ENCODE data around the gene MCC.
A peak's percentile ranks its signal among the peaks of the same experiment; 100 is the strongest.

MCC gene
- total RNA-seq, result 9.4 to 15.6 reads per million in 2 donors

- peak; percentile 25 for DNase-seq
Observed at GRCh38 chr5:113487781-113488644, at the start of gene MCC. Gene MCC, minus strand, starts transcription at chr5:113488453.

DNA sequence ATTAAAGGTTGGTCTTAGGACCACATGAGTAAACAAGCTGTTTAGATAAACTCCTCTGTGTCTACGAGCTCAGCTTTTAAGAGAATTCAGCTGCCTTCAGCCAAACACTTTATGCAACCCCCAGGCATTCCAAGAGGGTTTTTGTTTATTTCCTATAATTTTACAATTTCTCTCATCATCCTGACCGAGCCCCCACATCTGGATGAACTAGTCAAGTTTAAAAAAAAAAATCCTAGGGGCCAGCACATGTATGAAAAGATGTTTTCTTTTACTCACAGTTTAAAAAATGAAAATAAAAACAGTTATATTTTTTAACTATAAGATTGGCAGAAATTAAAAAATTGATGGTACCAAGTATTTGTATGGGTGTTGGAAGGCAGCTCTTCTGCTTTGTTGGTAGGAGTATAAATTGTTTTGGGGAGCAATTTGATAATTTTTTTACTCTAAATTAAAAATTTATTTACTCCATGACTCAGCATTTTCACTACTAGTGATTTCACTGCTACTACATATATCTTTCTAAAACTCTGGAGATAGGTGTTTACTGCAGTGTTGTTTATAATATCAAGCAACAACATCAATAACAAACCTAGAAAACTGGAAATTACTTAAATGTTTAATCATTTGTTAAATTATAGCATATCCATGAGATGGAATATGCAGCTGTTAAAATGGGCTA is 43.4 kb upstream of the MCC start:
- DNase-seq, result no peak

DNA sequence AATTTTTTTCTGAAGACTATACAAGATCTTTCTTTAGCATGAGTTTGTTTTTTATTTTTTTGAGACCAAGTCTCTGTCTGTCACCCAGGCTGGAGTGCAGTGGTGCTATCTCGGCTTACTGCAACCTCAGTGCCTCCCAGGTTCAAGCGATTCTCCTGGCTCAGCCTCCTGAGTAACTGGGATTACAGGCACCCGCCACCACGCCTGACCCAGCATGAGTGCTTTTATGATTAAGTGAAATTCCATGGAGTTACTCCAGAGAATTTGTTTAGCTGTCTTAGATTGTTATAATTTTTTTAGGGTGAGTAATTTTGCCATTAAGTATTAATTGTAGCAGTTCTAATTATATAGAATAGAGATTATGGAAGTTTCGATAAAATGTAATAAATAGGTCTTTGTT is 39.5 kb upstream of the MCC start:
- no peak for DNase-seq

GRCh38 chr5:113526421-113526820 is 38.2 kb upstream of the MCC start:
- no peak for DNase-seq

DNA sequence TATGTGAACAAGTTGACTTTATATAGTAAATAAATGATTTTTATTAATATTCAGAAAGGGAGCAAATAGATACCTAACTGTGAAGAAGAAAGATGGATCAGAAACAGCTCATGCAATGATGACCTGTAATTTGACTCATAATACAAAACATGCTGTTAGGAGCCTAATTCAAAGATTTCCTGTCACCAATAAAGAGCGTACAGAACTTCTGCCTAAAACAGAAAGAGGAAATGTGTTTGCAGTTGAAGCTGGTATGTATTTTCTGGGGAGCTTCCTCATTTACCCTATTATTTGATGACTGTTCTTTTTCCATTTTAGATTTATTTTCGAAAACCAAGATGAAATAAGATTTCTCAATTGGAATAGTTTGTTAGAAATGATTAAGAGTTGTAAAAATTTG is 36.7 kb upstream of the MCC start:
- DNase-seq, result no peak

GRCh38 chr5:113523168-113523567 is 34.9 kb upstream of the MCC start:
- DNase-seq, result no peak

GRCh38 chr5:113520899-113521298 is 32.6 kb upstream of the MCC start:
- no peak for DNase-seq

- no peak for DNase-seq
Observed at GRCh38 chr5:113520429-113520828, 32.2 kb upstream of the MCC start.

DNA sequence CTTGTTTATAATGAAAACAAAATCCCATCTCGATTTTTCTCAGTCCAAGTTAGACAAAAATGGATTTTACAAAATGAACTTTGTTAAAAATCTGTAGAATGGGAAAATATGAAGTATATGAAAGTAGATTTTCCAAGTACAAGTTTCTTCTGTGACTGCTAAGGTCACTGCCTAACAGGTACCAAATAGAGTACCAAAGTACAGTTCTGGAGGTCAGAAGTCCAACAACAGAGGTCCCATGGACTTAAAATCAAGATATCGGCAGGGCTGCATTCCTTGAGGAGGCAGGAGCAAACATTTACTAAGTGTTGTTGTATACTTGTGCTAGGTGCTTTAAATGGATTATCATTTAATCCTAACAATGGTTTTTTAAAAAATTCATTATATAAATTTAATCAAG is 31.2 kb upstream of the MCC start:
- DNase-seq, result no peak

- DNase-seq, result no peak
Observed at GRCh38 chr5:113518884-113519283, 30.6 kb upstream of the MCC start.

- DNase-seq, result no peak
Observed at GRCh38 chr5:113514289-113514635, 26.0 kb upstream of the MCC start.

- DNase-seq, result peak; percentile 80
Observed at GRCh38 chr5:113513384-113514288, 25.4 kb upstream of the MCC start, which contains the start of gene YTHDC2. Gene YTHDC2, plus strand, starts transcription at chr5:113513694. Its CDS starts 202 bp downstream, at chr5:113513896.

- DNase-seq, result no peak
Observed at GRCh38 chr5:113512341-113512740, 24.1 kb upstream of the MCC start.

- no peak for DNase-seq
Observed at GRCh38 chr5:113510836-113511451, 22.7 kb upstream of the MCC start.

GRCh38 chr5:113508756-113509155 is 20.5 kb upstream of the MCC start:
- DNase-seq, result no peak

DNA sequence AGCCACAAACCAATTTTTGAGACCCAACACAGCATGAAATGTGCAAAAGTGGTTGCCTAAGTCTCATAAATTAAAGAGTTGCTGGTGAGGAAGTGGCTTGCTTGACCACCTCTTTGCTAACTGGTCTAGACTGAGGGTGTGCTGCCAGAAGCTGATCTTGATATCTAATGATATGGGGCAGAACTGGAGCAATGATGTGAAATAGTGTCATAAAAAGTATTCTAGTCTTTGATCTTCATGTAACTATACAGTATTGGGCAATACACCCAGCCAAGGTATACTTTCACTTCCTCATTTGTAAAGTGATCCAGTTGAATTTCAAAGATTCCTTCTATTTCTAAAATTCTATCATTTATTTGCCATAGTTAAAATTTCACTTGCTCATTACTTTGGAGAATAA is 19.3 kb upstream of the MCC start:
- DNase-seq, result no peak

DNA sequence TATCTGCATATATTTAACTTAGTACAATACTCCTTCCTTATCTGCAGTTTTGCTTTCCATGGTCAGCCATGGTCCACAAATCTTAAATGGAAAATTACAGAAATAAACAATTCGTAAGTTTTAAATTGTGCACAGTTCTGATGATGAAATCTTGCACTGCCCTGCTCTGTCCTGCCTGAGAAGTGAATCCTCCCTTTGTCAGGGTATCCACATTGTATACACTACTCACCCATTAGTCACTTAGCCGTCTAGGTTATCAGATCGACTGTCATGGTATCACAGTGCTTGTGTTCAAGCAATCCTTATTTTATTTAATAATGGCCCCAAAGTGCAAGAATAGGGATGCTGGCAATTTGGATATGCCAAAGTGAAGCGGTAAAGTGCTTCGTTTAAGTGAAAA is 16.9 kb upstream of the MCC start:
- no peak for DNase-seq

DNA sequence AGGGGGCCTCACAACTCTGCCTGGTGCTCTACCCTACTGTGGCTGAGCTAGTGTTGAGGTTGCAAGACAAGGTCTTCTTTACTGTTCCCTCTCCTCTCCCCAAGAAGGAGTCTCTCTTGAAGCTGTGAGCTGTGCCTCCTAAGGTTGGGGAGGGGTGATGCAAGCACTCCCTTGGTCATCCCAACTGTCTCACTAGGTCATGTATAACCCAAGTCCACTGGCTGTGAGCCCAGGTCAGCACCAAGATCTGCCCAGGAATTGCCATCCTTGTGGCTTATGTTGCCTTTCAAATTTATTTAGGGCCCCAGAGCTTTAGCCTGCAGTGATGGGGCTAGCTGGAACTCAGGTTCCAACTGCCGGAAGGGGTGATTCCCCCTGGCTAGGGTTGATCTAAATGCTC is 14.9 kb upstream of the MCC start:
- no peak for DNase-seq

GRCh38 chr5:113502073-113502472 is 13.8 kb upstream of the MCC start:
- DNase-seq, result no peak

DNA sequence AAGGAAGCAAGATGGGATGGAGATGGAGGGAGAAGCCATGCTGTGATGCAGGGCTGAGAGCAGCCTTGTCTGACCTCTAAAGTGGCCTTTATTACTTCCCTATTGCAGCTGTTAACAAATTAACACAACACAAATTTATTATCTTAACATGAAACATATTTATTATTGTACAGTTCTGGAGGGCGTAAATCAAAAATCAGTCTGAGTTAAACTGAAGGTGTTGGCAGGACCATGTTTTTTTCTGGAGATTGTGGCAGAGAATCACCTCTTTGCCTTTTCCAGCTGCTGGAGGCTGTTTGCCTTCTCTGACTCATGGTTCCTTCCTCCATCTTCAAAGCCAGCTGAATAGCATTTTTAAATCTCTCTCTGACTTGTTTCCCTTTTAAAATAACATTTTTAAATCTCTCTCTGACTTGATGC is 7.2 kb upstream of the MCC start:
- DNase-seq, result no peak

- no peak for DNase-seq
Observed at GRCh38 chr5:113493446-113493845, 5.2 kb upstream of the MCC start.

DNA sequence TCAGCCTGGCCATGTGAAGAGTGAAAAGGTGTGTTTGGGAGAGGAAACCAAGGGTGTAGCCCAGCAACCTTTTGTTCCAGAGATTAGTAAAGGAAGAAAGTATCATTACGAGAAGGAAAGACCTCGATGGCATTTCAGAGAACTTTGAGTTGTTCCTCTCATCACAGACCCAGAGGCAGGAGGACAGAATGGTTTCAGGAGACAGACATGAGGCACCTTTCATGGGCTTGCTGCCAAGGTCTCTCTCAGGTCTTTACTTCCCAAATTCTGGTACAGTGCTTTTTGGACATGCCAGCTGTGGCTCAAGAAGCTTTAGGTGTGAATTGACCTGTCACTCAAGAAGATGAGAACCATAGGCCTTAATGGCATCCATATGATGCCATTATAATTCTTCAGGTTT is 2.8 kb upstream of the MCC start:
- DNase-seq, result no peak

GRCh38 chr5:113490317-113490716 is 2.1 kb upstream of the MCC start:
- no peak for DNase-seq

Measured in T-helper 9 cell (primary cell).